Measurements from ENCODE around the gene SIRT3.
A peak's percentile ranks its signal among the peaks of the same experiment; 100 is the strongest.
"Not testable (repeated sequence)": the region's sequence is repeated elsewhere in the genome, so short reads cannot be mapped to it uniquely, and the experiment has no call there.

Gene SIRT3

GRCh38 chr11:190546-190945, 45.6 kb downstream of the SIRT3 start:
- not testable (repeated sequence) for H3K27ac Mint-ChIP-seq; H3K4me3 Mint-ChIP-seq; H3K36me3 Mint-ChIP-seq; ATAC-seq (replicated peaks); H3K27me3 Mint-ChIP-seq; DNase-seq; H3K4me1 Mint-ChIP-seq; H3K9me3 Mint-ChIP-seq

- H3K4me1 Mint-ChIP-seq, DNase-seq, H3K4me3 Mint-ChIP-seq, H3K9me3 Mint-ChIP-seq, H3K27me3 Mint-ChIP-seq, H3K36me3 Mint-ChIP-seq, H3K27ac Mint-ChIP-seq: not testable (repeated sequence)
- peak; percentile 70 to 83 for ATAC-seq (replicated peaks)
Measured at GRCh38 chr11:189843-190311, 46.3 kb downstream of the SIRT3 start.

DNA sequence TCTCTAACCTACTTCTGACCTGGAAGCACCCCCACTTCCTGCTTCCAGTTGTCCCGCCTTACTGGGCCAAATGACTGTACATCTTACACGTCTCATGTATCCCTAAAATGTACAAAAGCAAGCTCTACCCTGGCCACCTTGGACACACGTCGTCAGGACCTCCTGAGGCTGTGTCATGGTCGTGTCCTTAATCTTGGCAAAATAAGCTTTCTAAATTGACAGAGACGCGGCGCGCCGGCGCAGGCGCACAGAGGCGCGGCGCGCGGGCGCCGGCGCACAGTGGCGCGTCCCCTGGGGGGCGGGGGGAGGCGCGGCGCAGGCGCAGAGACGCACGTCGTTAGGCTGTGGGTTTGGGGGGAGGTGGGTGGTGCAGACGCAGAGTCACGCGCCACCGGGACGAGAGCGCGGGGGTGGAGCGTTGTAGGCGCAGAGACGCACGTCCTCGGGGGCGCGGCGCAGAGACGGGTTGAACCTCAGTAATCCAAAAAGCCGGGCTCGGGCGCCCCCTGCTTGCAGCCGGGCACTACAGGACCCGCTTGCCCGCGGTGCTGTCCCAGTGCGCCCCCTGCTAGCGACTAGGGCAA, 46.9 kb downstream of the SIRT3 start:
- DNase-seq, H3K36me3 Mint-ChIP-seq, H3K4me3 Mint-ChIP-seq, H3K27me3 Mint-ChIP-seq, H3K27ac Mint-ChIP-seq, H3K4me1 Mint-ChIP-seq, H3K9me3 Mint-ChIP-seq: not testable (repeated sequence)
- peak in 1 of 2 donors; percentile 10 for ATAC-seq (replicated peaks)

GRCh38 chr11:180242-180641, 55.9 kb downstream of the SIRT3 start:
- not testable (repeated sequence) for H3K9me3 Mint-ChIP-seq; ATAC-seq (replicated peaks)

More at GRCh38 chr11:180242-180641, 55.9 kb downstream of the SIRT3 start:
- not testable (repeated sequence) for H3K36me3 Mint-ChIP-seq, H3K27me3 Mint-ChIP-seq, H3K4me1 Mint-ChIP-seq, H3K27ac Mint-ChIP-seq, DNase-seq, H3K4me3 Mint-ChIP-seq

Measured in stimulated activated naive B cell treated with anti-CD40 and anti-IgM and Interleukin-4, amounts not matched to agents 10 μg/mL and 1 μg/mL and 100 μg/mL, for 72 hours (primary cell).